Liver (tissue), 3 donors: Measurements from ENCODE around the gene LRRC45.

Experiments
- EGR1 ChIP-seq, 2 donors: IDR thresholded peaks; 2 replicates each; pipeline ENCODE4 v1.6.1; 2016 to 2018; ENCODE audit warnings: antibody characterized with exemption in 2 of 2, low read depth in 2 of 2
- MAX ChIP-seq: IDR thresholded peaks from 2 replicates; pipeline ENCODE4 v1.6.1; 2016; ENCODE audit warnings: antibody characterized with exemption
- NR2F2 ChIP-seq: IDR thresholded peaks from 2 replicates; pipeline ENCODE4 v1.6.1; 2016; ENCODE audit warnings: antibody characterized with exemption
- SP1 ChIP-seq: IDR thresholded peaks from 2 replicates; pipeline ENCODE4 v1.6.1; 2018; ENCODE audit warnings: antibody characterized with exemption, mild to moderate bottlenecking
- TF ChIP-seq, protein P1 (sequence below): fragments of 150-350 bp; IDR thresholded peaks from 2 replicates; pipeline ENCODE4 v1.5.1; 2017; ENCODE audit warnings: improper control_type of control experiment, low read depth, low read length; ENCODE audit not compliant: missing input control
- TF ChIP-seq, protein P2 (sequence below): IDR thresholded peaks from 2 replicates; pipeline ENCODE4 v1.6.1; 2016; ENCODE audit warnings: antibody characterized with exemption, mild to moderate bottlenecking
- donor health status: healthy.
- donor health status: healthy.

GRCh38 chr17:82062076-82062983 is 39.2 kb downstream of the LRRC45 start:
- TF ChIP-seq, protein P1, sequence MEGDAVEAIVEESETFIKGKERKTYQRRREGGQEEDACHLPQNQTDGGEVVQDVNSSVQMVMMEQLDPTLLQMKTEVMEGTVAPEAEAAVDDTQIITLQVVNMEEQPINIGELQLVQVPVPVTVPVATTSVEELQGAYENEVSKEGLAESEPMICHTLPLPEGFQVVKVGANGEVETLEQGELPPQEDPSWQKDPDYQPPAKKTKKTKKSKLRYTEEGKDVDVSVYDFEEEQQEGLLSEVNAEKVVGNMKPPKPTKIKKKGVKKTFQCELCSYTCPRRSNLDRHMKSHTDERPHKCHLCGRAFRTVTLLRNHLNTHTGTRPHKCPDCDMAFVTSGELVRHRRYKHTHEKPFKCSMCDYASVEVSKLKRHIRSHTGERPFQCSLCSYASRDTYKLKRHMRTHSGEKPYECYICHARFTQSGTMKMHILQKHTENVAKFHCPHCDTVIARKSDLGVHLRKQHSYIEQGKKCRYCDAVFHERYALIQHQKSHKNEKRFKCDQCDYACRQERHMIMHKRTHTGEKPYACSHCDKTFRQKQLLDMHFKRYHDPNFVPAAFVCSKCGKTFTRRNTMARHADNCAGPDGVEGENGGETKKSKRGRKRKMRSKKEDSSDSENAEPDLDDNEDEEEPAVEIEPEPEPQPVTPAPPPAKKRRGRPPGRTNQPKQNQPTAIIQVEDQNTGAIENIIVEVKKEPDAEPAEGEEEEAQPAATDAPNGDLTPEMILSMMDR, result no peak
- TF ChIP-seq SP1 (no peak), MAX (no peak), EGR1 (IDR thresholded peaks at IDR 0.05; ENCODE audit: low read depth in 2 of 2) (no peak), NR2F2 (no peak)
- TF ChIP-seq, protein P2, sequence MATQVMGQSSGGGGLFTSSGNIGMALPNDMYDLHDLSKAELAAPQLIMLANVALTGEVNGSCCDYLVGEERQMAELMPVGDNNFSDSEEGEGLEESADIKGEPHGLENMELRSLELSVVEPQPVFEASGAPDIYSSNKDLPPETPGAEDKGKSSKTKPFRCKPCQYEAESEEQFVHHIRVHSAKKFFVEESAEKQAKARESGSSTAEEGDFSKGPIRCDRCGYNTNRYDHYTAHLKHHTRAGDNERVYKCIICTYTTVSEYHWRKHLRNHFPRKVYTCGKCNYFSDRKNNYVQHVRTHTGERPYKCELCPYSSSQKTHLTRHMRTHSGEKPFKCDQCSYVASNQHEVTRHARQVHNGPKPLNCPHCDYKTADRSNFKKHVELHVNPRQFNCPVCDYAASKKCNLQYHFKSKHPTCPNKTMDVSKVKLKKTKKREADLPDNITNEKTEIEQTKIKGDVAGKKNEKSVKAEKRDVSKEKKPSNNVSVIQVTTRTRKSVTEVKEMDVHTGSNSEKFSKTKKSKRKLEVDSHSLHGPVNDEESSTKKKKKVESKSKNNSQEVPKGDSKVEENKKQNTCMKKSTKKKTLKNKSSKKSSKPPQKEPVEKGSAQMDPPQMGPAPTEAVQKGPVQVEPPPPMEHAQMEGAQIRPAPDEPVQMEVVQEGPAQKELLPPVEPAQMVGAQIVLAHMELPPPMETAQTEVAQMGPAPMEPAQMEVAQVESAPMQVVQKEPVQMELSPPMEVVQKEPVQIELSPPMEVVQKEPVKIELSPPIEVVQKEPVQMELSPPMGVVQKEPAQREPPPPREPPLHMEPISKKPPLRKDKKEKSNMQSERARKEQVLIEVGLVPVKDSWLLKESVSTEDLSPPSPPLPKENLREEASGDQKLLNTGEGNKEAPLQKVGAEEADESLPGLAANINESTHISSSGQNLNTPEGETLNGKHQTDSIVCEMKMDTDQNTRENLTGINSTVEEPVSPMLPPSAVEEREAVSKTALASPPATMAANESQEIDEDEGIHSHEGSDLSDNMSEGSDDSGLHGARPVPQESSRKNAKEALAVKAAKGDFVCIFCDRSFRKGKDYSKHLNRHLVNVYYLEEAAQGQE, result no peak
